ENCODE data around the gene PLXNA1.

- TF ChIP-seq MAX (IDR thresholded peaks at IDR 0.05) (no peak), FOXM1 (IDR thresholded peaks at IDR 0.05; ENCODE audit: borderline replicate concordance, low read depth) (no peak), RAD21 (IDR thresholded peaks at IDR 0.05; ENCODE audit: low read depth) (no peak), CREB1 (IDR thresholded peaks at IDR 0.05; ENCODE audit: low read depth) (no peak), YY1 (IDR thresholded peaks at IDR 0.05; ENCODE audit: low read depth) (no peak)
Observed at GRCh38 chr3:126945171-126945721, 37.7 kb upstream of the PLXNA1 start.

Data from Ishikawa (cell line).